ENCODE measurements around the gene CDC42BPB. TPM values are rescaled to one million over a fixed set of nuclear protein-coding genes. Genes with fewer than 3 reads are reported as not detected.

CDC42BPB gene
- total RNA-seq, 4 donors from 2014 or later = 105 to 178 (median 107) TPM

GRCh38 chr14:103030741-103031565 lies 26.4 kb downstream of the CDC42BPB start:
- H3K36me3 ChIP-seq = no peaks in the 10 kb centered on the region
- no peak overlapping the region for H3K4me3 ChIP-seq
- no peaks in the 10 kb centered on the region for H3K27me3 ChIP-seq
- 69% methylated on average over 13 of the region's 13 CpGs for WGBS
- H3K9me3 ChIP-seq = no peaks in the 10 kb centered on the region
- peaks cover 17% of the 10 kb centered on the region for H3K4me1 ChIP-seq
- no peak overlapping the region for H3K27ac ChIP-seq
- no peak for DNase-seq (ENCODE audit: low spot score in 2 of 2)
- TF ChIP-seq POLR2AphosphoS5 (IDR thresholded peaks at IDR 0.05) (no peak), CTCF (IDR thresholded peaks at IDR 0.05) (no peak)

GRCh38 chr14:103029936-103030335 lies 27.4 kb downstream of the CDC42BPB start:
- H3K27me3 ChIP-seq = no peaks in the 10 kb centered on the region
- H3K4me3 ChIP-seq = no peak overlapping the region
- H3K27ac ChIP-seq = no peak overlapping the region
- H3K9me3 ChIP-seq = no peaks in the 10 kb centered on the region
- DNase-seq (ENCODE audit: low spot score in 2 of 2) = no peak
- H3K36me3 ChIP-seq = no peaks in the 10 kb centered on the region
- H3K4me1 ChIP-seq = peaks cover 17% of the 10 kb centered on the region
- 93% methylated on average over 9 of the region's 9 CpGs for WGBS
- TF ChIP-seq CTCF (IDR thresholded peaks at IDR 0.05) (no peak), POLR2A (IDR thresholded peaks at IDR 0.05) (no peak), EP300 (IDR thresholded peaks at IDR 0.05) (no peak), POLR2AphosphoS5 (IDR thresholded peaks at IDR 0.05) (no peak)

GRCh38 chr14:103028772-103029171 lies 28.6 kb downstream of the CDC42BPB start:
- Histone ChIP-seq H3K4me3 (no peak overlapping the region), H3K27ac (no peak overlapping the region), H3K36me3 (no peaks in the 10 kb centered on the region), H3K27me3 (no peaks in the 10 kb centered on the region), H3K9me3 (no peaks in the 10 kb centered on the region), H3K4me1 (peaks cover 22% of the 10 kb centered on the region)
- TF ChIP-seq EP300 (IDR thresholded peaks at IDR 0.05) (no peak), POLR2A (IDR thresholded peaks at IDR 0.05) (no peak), POLR2AphosphoS5 (IDR thresholded peaks at IDR 0.05) (no peak), CTCF (IDR thresholded peaks at IDR 0.05) (no peak)
- no peak for DNase-seq (ENCODE audit: low spot score in 2 of 2)

- Histone ChIP-seq H3K27me3 (no peaks in the 10 kb centered on the region), H3K9me3 (no peaks in the 10 kb centered on the region), H3K27ac (no peak overlapping the region), H3K4me1 (peaks cover 22% of the 10 kb centered on the region), H3K4me3 (no peak overlapping the region), H3K36me3 (no peaks in the 10 kb centered on the region)
- DNase-seq (ENCODE audit: low spot score in 2 of 2) = no peak
- 69% methylated on average over 11 of the region's 11 CpGs for WGBS
- TF ChIP-seq POLR2AphosphoS5 (IDR thresholded peaks at IDR 0.05) (no peak), POLR2A (IDR thresholded peaks at IDR 0.05) (no peak), EP300 (IDR thresholded peaks at IDR 0.05) (no peak), CTCF (IDR thresholded peaks at IDR 0.05) (no peak)
Observed at GRCh38 chr14:103028161-103028767, 29.1 kb downstream of the CDC42BPB start.

GRCh38 chr14:103027451-103027850 lies 29.9 kb downstream of the CDC42BPB start:
- DNase-seq (ENCODE audit: low spot score in 2 of 2) = no peak
- no peak overlapping the region for H3K27ac ChIP-seq
- 92% methylated on average over 3 of the region's 3 CpGs for WGBS
- no peaks in the 10 kb centered on the region for H3K27me3 ChIP-seq
- no peak overlapping the region for H3K4me3 ChIP-seq
- H3K9me3 ChIP-seq = no peaks in the 10 kb centered on the region
- no peaks in the 10 kb centered on the region for H3K36me3 ChIP-seq
- H3K4me1 ChIP-seq = peaks cover 26% of the 10 kb centered on the region
- TF ChIP-seq POLR2AphosphoS5 (IDR thresholded peaks at IDR 0.05) = no peak
- no peak for TF ChIP-seq CTCF (IDR thresholded peaks at IDR 0.05)
- no peak for TF ChIP-seq EP300 (IDR thresholded peaks at IDR 0.05)
- no peak for TF ChIP-seq POLR2A (IDR thresholded peaks at IDR 0.05)

Data from suprapubic skin (tissue), 4 donors.